Fibroblast of pulmonary artery (primary cell): ENCODE data around the gene TSN.

Experiments used
- DNase-seq: peaks from one replicate; pipeline ENCODE4 v3.0.0-alpha.2; 2010; ENCODE audit warnings: low read depth
- H3K4me3 ChIP-seq: replicated peaks from 2 replicates; pipeline ENCODE4 v1.5.1; 2011; ENCODE audit warnings: low read depth, mild to moderate bottlenecking, control low read depth, low read length, moderate library complexity
- TF ChIP-seq, protein P1 (sequence below): IDR thresholded peaks from 2 replicates; pipeline ENCODE4 v1.5.1; 2011; ENCODE audit warnings: mild to moderate bottlenecking, control low read depth, low read length, inconsistent platforms; ENCODE audit errors: missing control alignments

Gene TSN

DNA sequence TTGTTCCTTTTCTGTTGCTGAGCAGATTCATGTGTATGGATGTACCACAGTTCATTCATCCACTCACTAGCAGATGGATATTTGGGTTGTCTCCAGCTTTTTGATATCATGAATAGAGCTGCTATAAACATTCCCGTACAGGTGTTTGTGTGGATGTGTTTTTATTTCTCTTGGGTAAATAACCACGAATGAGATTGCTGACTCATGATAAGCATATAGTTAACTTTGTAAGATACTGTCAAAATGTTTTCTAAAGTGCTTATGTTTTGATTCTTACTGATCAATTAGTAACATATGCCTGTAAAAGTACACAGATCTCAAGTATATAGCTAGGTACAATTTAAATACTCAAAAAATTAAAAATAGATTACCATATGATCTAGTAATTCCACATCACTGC is 27.7 kb downstream of the TSN start:
- TF ChIP-seq, protein P1, sequence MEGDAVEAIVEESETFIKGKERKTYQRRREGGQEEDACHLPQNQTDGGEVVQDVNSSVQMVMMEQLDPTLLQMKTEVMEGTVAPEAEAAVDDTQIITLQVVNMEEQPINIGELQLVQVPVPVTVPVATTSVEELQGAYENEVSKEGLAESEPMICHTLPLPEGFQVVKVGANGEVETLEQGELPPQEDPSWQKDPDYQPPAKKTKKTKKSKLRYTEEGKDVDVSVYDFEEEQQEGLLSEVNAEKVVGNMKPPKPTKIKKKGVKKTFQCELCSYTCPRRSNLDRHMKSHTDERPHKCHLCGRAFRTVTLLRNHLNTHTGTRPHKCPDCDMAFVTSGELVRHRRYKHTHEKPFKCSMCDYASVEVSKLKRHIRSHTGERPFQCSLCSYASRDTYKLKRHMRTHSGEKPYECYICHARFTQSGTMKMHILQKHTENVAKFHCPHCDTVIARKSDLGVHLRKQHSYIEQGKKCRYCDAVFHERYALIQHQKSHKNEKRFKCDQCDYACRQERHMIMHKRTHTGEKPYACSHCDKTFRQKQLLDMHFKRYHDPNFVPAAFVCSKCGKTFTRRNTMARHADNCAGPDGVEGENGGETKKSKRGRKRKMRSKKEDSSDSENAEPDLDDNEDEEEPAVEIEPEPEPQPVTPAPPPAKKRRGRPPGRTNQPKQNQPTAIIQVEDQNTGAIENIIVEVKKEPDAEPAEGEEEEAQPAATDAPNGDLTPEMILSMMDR = no peak
- no peak for DNase-seq
- no peak overlapping the region for H3K4me3 ChIP-seq

GRCh38 chr2:121788685-121789084 is 33.2 kb downstream of the TSN start:
- TF ChIP-seq, protein P1 = no peak
- no peak overlapping the region for H3K4me3 ChIP-seq
- no peak for DNase-seq

DNA sequence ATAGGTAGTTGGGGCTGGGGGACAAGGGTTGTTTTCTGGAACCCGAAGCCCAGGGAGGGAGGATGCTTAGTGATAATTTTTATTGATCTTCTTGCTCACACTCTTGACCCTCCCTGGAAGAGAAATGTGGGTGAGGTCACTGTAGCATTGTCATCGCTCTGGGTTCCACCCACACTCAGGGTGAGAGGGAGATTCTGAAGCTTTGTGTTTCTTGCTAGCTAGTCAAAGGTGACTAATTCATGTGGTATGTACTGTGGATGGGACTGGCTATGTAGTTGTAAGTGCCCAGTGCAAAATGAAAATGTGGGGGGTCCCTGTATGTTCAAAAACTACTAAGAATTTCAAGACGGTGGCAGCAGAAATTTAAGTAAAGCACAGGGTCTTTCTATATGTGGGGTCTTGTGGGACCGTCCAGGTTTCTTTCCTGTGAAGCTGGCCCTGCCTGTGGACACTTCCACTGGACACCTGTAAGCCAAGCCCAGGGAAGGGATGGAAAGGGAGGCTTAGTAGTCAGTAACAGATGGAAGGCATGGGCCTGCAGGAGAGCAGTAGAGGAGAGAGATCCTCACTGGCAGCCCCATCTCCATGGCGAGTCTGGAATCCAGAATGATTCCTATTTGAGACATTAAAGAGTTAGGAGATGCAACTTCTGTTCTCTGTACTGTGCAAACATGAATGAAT is 35.0 kb downstream of the TSN start:
- TF ChIP-seq, protein P1 = no peak
- H3K4me3 ChIP-seq = no peak overlapping the region
- DNase-seq = peak; percentile 89

- DNase-seq = no peak
- TF ChIP-seq, protein P1 = no peak
- H3K4me3 ChIP-seq = no peak overlapping the region
Measured at GRCh38 chr2:121791290-121791689, 35.8 kb downstream of the TSN start.

DNA sequence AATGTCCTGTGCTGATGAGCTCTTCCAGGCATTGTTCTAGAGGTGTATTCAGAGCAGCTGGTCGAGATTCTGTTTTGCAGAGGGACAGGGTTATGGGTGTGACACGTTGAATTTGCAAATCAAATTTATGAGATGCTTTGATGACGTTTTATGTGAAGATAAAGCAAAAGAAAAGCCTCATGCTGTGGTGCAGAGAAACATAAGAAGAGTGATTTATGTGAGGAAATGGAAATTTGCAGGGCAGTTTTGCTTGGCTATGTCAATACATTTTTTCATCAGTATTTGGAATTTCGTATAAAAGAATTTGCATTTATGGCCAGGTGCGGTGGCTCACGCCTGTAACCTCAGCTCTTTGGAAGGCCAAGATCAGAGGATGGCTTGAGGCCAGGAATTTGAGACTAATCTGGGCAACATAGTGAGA is 36.4 kb downstream of the TSN start:
- TF ChIP-seq, protein P1 = no peak
- no peak for DNase-seq
- no peak overlapping the region for H3K4me3 ChIP-seq

DNA sequence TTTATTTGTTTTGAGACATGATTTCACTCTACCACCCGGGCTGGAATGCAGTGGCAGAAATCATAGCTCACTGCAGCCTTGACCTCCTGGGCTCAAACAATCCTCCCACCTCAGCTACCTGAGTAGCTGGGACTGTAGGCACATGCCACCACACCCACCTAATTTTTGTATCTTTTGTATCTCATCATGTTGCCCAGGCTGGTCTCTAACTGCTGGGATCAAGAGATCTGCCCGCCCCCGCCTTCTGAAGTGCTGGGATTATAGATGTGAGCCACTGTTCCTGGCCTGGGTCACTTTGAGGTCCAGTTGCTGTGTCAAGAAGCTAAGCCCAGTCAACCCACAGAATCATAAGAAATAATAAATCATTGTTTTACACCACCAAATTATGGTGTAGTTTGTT is 38.4 kb downstream of the TSN start:
- DNase-seq = no peak

More for the DNA sequence above, 38.4 kb downstream of the TSN start:
- no peak overlapping the region for H3K4me3 ChIP-seq
- TF ChIP-seq, protein P1 = no peak
